B cell (primary cell): ENCODE data around the gene GKAP1. TPM values are rescaled to one million over a fixed set of nuclear protein-coding genes. Genes with fewer than 3 reads are reported as not detected.

Experiments used
- ATAC-seq: fragments of 200-7000 bp; cut with Tn5 transposase; one replicate; pipeline ENCODE4 v1.10.0; 2021; ENCODE audit warnings: low read depth, mild to moderate bottlenecking, moderate number of reproducible peaks, moderate library complexity
- CTCF ChIA-PET: fragments of 350-600 bp; sonication (Branson Sonifier 250); formaldehyde crosslinking; loops from one replicate; lab custom pipeline; 2021; ENCODE audit warnings: antibody characterized with exemption, inconsistent platforms; lab: Charles Lee
- POLR2A ChIA-PET: fragments of 350-600 bp; sonication (Branson Sonifier 250); formaldehyde crosslinking; loops from one replicate; lab custom pipeline; 2021; ENCODE audit warnings: antibody characterized with exemption; lab: Charles Lee
- DNase-seq: peaks from one replicate; pipeline ENCODE4 v3.0.0; 2013
- H2AFZ ChIP-seq: 2 replicates; pipeline ENCODE4 v1.6.1; 2012; ENCODE audit warnings: mild to moderate bottlenecking, low read depth, low read length; ENCODE audit not compliant: insufficient read depth, poor library complexity, severe bottlenecking
- H3K27ac ChIP-seq, 2 donors: 1 replicate in 1 of 2; 2 replicates in 1 of 2; pipeline ENCODE4 v1.5.1; 2012 to 2013; ENCODE audit warnings: low read length in 2 of 2, mild to moderate bottlenecking in 2 of 2, moderate library complexity in 1 of 2
- H3K27me3 ChIP-seq, 4 experiments: fragments of 200-600 bp in 1 of 4; sonication (generic) in 1 of 4; replicated peaks in 1 of 4; 1 replicate in 2 of 4; 2 replicates in 2 of 4; pipeline versions ENCODE4 v1.6.1 to v1.7.0; 2013 to 2016; ENCODE audit warnings: low read length in 3 of 4, mild to moderate bottlenecking in 2 of 4, mixed read lengths in 1 of 4, moderate library complexity in 1 of 4; ENCODE audit not compliant: insufficient read depth in 4 of 4, control insufficient read depth in 3 of 4; ENCODE audit errors: control extremely low read depth in 1 of 4
- H3K36me3 ChIP-seq, 2 experiments: replicated peaks in 1 of 2; 1 replicate in 1 of 2; 2 replicates in 1 of 2; pipeline versions ENCODE4 v1.6.1 to v1.7.1; 2013; ENCODE audit warnings: low read length in 1 of 2; ENCODE audit not compliant: insufficient read depth in 2 of 2, control insufficient read depth in 1 of 2; ENCODE audit errors: control extremely low read depth in 1 of 2, extremely low read depth in 1 of 2
- H3K4me1 ChIP-seq, 2 donors: fragments of 200-600 bp in 1 of 2; sonication (generic) in 1 of 2; 1 replicate in 1 of 2; 2 replicates in 1 of 2; pipeline versions ENCODE4 v1.5.1 to v1.6.1; 2013 to 2017; ENCODE audit warnings: low read length in 2 of 2; ENCODE audit not compliant: control insufficient read depth in 2 of 2, insufficient read depth in 2 of 2
- H3K4me2 ChIP-seq: replicated peaks from 2 replicates; pipeline ENCODE3; 2012; ENCODE audit warnings: mild to moderate bottlenecking, low read depth, low read length; ENCODE audit not compliant: poor library complexity, severe bottlenecking
- H3K4me3 ChIP-seq, 5 experiments: fragments of 200-600 bp in 1 of 5; sonication (generic) in 1 of 5; 1 replicate in 3 of 5; 2 replicates in 2 of 5; pipeline versions ENCODE4 v1.5.1 to v1.7.0; 2011 to 2016; ENCODE audit warnings: low read length in 4 of 5, mild to moderate bottlenecking in 4 of 5, low read depth in 2 of 5, control low read depth in 1 of 5, moderate library complexity in 1 of 5; ENCODE audit not compliant: insufficient read depth in 1 of 5; ENCODE audit errors: control extremely low read depth in 1 of 5, extremely low read depth in 1 of 5
- H3K79me2 ChIP-seq: fragments of 200-600 bp; sonication (generic); one replicate; pipeline ENCODE4 v1.6.0; 2016; ENCODE audit warnings: low read length; ENCODE audit not compliant: control insufficient read depth, insufficient read depth
- H3K9ac ChIP-seq: fragments of 200-600 bp; sonication (generic); 2 replicates; pipeline ENCODE4 v1.6.1; 2017; ENCODE audit warnings: mild to moderate bottlenecking, low read length, moderate library complexity
- H3K9me3 ChIP-seq, 3 donors: one replicate each; pipeline versions ENCODE4 v1.6.1 to v1.7.1; 2013; ENCODE audit warnings: low read length in 2 of 3; ENCODE audit not compliant: control insufficient read depth in 2 of 3, insufficient read depth in 1 of 3; ENCODE audit errors: control extremely low read depth in 1 of 3
- H4K20me1 ChIP-seq: 2 replicates; pipeline ENCODE4 v1.6.0; 2012; ENCODE audit warnings: mild to moderate bottlenecking, low read length; ENCODE audit not compliant: insufficient read depth, control insufficient read depth, poor library complexity, severe bottlenecking
- H3K27ac Mint-ChIP-seq: one replicate; pipeline ENCODE4 v1.8.0; 2021; ENCODE audit warnings: mixed read lengths
- H3K27me3 Mint-ChIP-seq: one replicate; pipeline ENCODE4 v1.8.0; 2021; ENCODE audit warnings: mixed read lengths
- H3K4me1 Mint-ChIP-seq: one replicate; pipeline ENCODE4 v1.8.0; 2021; ENCODE audit warnings: mixed read lengths
- H3K4me3 Mint-ChIP-seq: one replicate; pipeline ENCODE4 v1.8.0; 2021; ENCODE audit warnings: mixed read lengths
- H3K9me3 Mint-ChIP-seq: one replicate; pipeline ENCODE4 v1.8.0; 2022; ENCODE audit warnings: mixed read lengths; ENCODE audit not compliant: insufficient read depth
- EZH2 ChIP-seq: IDR thresholded peaks from 2 replicates; pipeline ENCODE4 v1.6.1; 2012; ENCODE audit warnings: borderline replicate concordance, low read depth, mild to moderate bottlenecking, moderate library complexity, low read length; ENCODE audit not compliant: insufficient read depth, poor library complexity, severe bottlenecking
- WGBS: methylation state at CpG from one replicate; pipeline ENCODE4 v1.1.5; 2013; ENCODE audit warnings: missing lambda C conversion rate; ENCODE audit not compliant: insufficient coverage; 5-methylcytosine and 5-hydroxymethylcytosine counted together
- intact Hi-C: fragments of 100-400 bp; cut with micrococcal nuclease; formaldehyde crosslinking; loops from one replicate; pipeline ENCODE4 v1.10.0; 2022
- polyA plus RNA-seq: library from polyadenylated mRNA; depleted of rRNA; stranded (reverse); fragments of >200 nt; gene quantifications from 2 replicates; pipeline ENCODE4 v1.2.3, GENCODE V29; 2012
- total RNA-seq, 2 donors: library from RNA; stranded (reverse); fragments of 120-200 nt in 1 of 2; gene quantifications; 1 replicate in 1 of 2; 2 replicates in 1 of 2; pipeline versions ENCODE4 v1.2.3 to v1.2.4, GENCODE V29; 2013 to 2022
- TF ChIP-seq, protein P1 (sequence below): fragments of 200-600 bp; IDR thresholded peaks from one replicate; pipeline ENCODE4 v1.8.0; 2022; ENCODE audit warnings: antibody characterized with exemption, mild to moderate bottlenecking

GKAP1 gene
- total and polyA plus RNA-seq, 2 donors (not counting 1 experiment from before 2014, with no cell fraction given): 2.7 to 23.1 TPM

DNA sequence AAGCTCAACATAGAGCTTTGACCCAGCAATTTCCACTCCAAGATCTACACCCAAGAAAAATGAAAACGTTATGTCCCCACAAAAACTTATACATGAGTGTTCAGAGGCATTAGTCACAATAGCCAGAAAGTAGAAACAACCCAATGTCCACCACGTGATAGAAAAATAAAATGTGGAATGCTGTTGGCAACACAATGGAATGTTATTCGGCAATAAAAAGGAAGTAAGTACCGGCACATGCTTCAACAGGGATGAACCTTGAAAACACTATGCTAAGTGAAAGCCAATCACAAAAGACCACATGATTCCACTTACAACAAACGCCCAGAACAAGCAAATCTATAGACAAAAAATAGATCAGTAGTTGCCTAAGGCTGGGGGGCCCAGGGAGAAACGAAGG, 115.8 kb downstream of the GKAP1 start:
- Histone ChIP-seq H3K79me2 (peaks cover 100% of the 10 kb centered on the region), H3K27me3 (no peaks in the 10 kb centered on the region), H4K20me1 (peaks cover 62% of the 10 kb centered on the region), H2AFZ (no peak overlapping the region), H3K27ac (no peak overlapping the region), H3K9me3 (peaks cover 0 to 4% (median 0%) of the 10 kb centered on the region in 3 donors), H3K9ac (no peak overlapping the region), H3K4me3 (no peak overlapping the region), H3K36me3 (no peaks in the 10 kb centered on the region), H3K4me2 (peak overlapping the region; percentile 16), H3K4me1 (peaks cover 40 to 43% of the 10 kb centered on the region in 2 donors)
- ChIA-PET POLR2A (no interaction called here), CTCF (no interaction called here)
- no peak for DNase-seq
- 71% methylated on average over 2 of the region's 6 CpGs for WGBS
- Mint-ChIP-seq H3K9me3 (peaks cover 2% of the 10 kb centered on the region), H3K27me3 (no peaks in the 10 kb centered on the region), H3K4me1 (peaks cover 80% of the 10 kb centered on the region), H3K4me3 (peak overlapping the region; percentile 36), H3K27ac (no peak overlapping the region)
- TF ChIP-seq, protein P1, sequence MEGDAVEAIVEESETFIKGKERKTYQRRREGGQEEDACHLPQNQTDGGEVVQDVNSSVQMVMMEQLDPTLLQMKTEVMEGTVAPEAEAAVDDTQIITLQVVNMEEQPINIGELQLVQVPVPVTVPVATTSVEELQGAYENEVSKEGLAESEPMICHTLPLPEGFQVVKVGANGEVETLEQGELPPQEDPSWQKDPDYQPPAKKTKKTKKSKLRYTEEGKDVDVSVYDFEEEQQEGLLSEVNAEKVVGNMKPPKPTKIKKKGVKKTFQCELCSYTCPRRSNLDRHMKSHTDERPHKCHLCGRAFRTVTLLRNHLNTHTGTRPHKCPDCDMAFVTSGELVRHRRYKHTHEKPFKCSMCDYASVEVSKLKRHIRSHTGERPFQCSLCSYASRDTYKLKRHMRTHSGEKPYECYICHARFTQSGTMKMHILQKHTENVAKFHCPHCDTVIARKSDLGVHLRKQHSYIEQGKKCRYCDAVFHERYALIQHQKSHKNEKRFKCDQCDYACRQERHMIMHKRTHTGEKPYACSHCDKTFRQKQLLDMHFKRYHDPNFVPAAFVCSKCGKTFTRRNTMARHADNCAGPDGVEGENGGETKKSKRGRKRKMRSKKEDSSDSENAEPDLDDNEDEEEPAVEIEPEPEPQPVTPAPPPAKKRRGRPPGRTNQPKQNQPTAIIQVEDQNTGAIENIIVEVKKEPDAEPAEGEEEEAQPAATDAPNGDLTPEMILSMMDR: no peak
- TF ChIP-seq EZH2: no peak
- intact Hi-C loops: no loop called here
- ATAC-seq: no peak

DNA sequence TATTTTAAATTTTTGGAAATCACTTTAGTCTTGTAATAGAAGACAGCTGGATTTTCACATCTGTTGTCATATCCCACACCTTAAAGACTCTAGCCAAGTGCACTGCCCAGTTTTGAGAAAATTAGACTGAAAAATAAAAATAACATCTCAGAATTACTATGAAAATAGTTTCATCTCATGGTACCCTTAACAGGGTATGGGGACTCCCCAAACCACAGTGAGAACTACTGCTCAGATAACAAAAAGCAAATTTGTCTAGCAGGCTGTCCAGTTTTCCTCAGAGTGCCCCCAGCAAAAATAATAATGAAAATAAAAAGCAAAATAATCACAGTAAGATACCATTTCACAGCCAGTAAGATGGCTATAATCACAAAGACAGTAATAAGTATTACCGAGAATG, 116.3 kb downstream of the GKAP1 start:
- ChIA-PET POLR2A (no interaction called here), CTCF (interaction anchor here (1.6 kb wide), 1 partner anchor 80 kb away, joined by 4 read pairs; no protein-coding TSS in a partner anchor)
- H4K20me1 ChIP-seq: peaks cover 67% of the 10 kb centered on the region
- WGBS: no CpG with 5 or more reads among the region's 1 CpG
- no peak overlapping the region for H2AFZ ChIP-seq
- intact Hi-C loops: no loop called here
- H3K4me1 ChIP-seq: peaks cover 38 to 42% of the 10 kb centered on the region in 2 donors
- Mint-ChIP-seq H3K4me1 (peaks cover 79% of the 10 kb centered on the region), H3K9me3 (peaks cover 2% of the 10 kb centered on the region), H3K4me3 (no peak overlapping the region), H3K27me3 (no peaks in the 10 kb centered on the region), H3K27ac (no peak overlapping the region)
- H3K9ac ChIP-seq: no peak overlapping the region
- no peak for DNase-seq
- no peaks in the 10 kb centered on the region for H3K36me3 ChIP-seq
- TF ChIP-seq, protein P1: no peak
- TF ChIP-seq EZH2: no peak
- no peak for ATAC-seq
- no peaks in the 10 kb centered on the region for H3K27me3 ChIP-seq
- H3K4me3 ChIP-seq: no peak overlapping the region
- H3K27ac ChIP-seq: no peak overlapping the region
- H3K4me2 ChIP-seq: peak overlapping the region; percentile 4
- H3K79me2 ChIP-seq: peaks cover 100% of the 10 kb centered on the region
- H3K9me3 ChIP-seq: peaks cover 0 to 4% (median 0%) of the 10 kb centered on the region in 3 donors
